Activated CD4-positive, alpha-beta T cell treated with anti-CD3 and anti-CD28 coated beads, Interleukin-2, amount 50 U/mL, for 24 hours (primary cell): ENCODE data around the gene DPEP2NB.
A peak's percentile ranks its signal among the peaks of the same experiment; 100 is the strongest.
"Not testable (repeated sequence)": the region's sequence is repeated elsewhere in the genome, so short reads cannot be mapped to it uniquely, and the experiment has no call there.

Experiments
- DNase-seq, 2 donors: peaks; one replicate each; pipeline ENCODE4 v3.0.0-alpha.2; 2020; ENCODE audit warnings: low read depth in 1 of 2, low spot score in 1 of 2

The DPEP2NB gene

GRCh38 chr16:67987460-67988160 lies 28.1 kb downstream of the DPEP2NB start:
- no peak for DNase-seq

GRCh38 chr16:67986949-67987348 lies 28.8 kb downstream of the DPEP2NB start:
- no peak for DNase-seq

GRCh38 chr16:67982011-67982696 lies 33.6 kb downstream of the DPEP2NB start:
- DNase-seq, result no peak

- no peak for DNase-seq
These were observed 35.6 kb downstream of the DPEP2NB start, which contains the start of gene DPEP3 for GRCh38 chr16:67979955-67980678. TSS of gene DPEP3 (minus strand) at chr16:67980499. CDS start at chr16:67980380, 119 bp downstream.

GRCh38 chr16:67977469-67978227 lies 38.1 kb downstream of the DPEP2NB start:
- no peak for DNase-seq

GRCh38 chr16:67977005-67977404 lies 38.7 kb downstream of the DPEP2NB start:
- DNase-seq, result no peak

- no peak for DNase-seq
These were observed 39.5 kb downstream of the DPEP2NB start for GRCh38 chr16:67976205-67976604.

GRCh38 chr16:67975321-67976105 lies 40.2 kb downstream of the DPEP2NB start:
- no peak for DNase-seq

GRCh38 chr16:67972285-67972684 lies 43.4 kb downstream of the DPEP2NB start:
- DNase-seq, result not testable (repeated sequence)

- no peak for DNase-seq
These were observed 44.6 kb downstream of the DPEP2NB start for GRCh38 chr16:67971111-67971510.

- DNase-seq, result no peak
These were observed 46.3 kb downstream of the DPEP2NB start for GRCh38 chr16:67969254-67970039.

- peak; percentile 68 to 79 for DNase-seq
These were observed 47.1 kb downstream of the DPEP2NB start, which contains the start of gene SLC12A4 for GRCh38 chr16:67968400-67969253. TSS of gene SLC12A4 (minus strand) at chr16:67968637. CDS start at chr16:67968553, 84 bp downstream.

GRCh38 chr16:67967958-67968399 lies 47.7 kb downstream of the DPEP2NB start:
- no peak for DNase-seq

GRCh38 chr16:67967183-67967957 lies 48.3 kb downstream of the DPEP2NB start:
- DNase-seq, result no peak

GRCh38 chr16:67966549-67967182 lies 49.0 kb downstream of the DPEP2NB start:
- no peak for DNase-seq

GRCh38 chr16:67965668-67966548 lies 49.8 kb downstream of the DPEP2NB start:
- DNase-seq, result no peak
